Mesendoderm (in vitro differentiated cells): Measurements from ENCODE around the gene ZSCAN10.
A peak's percentile ranks its signal among the peaks of the same experiment; 100 is the strongest.

ENCODE experiments used
- DNase-seq: peaks from one replicate; pipeline ENCODE4 v3.0.0; 2013
- H2AK5ac ChIP-seq: 2 replicates; pipeline ENCODE4 v1.6.1; 2013; ENCODE audit warnings: low read length, inconsistent platforms
- H2BK120ac ChIP-seq: 2 replicates; pipeline ENCODE4 v1.6.1; 2013; ENCODE audit warnings: low read depth, mild to moderate bottlenecking, low read length, moderate library complexity, mixed read lengths
- H2BK15ac ChIP-seq: replicated peaks from 2 replicates; pipeline ENCODE4 v1.6.1; 2013; ENCODE audit warnings: low read depth, mild to moderate bottlenecking, moderate library complexity
- H2BK5ac ChIP-seq: 2 replicates; pipeline ENCODE4 v1.6.1; 2013; ENCODE audit warnings: low read length, inconsistent platforms
- H3K18ac ChIP-seq: 2 replicates; pipeline ENCODE4 v1.6.1; 2013; ENCODE audit warnings: mild to moderate bottlenecking, low read length, mixed read lengths
- H3K23ac ChIP-seq: one replicate; pipeline ENCODE4 v1.6.1; 2013; ENCODE audit warnings: low read length
- H3K27ac ChIP-seq: 2 replicates; pipeline ENCODE4 v1.5.1; 2013; ENCODE audit warnings: low read depth, mild to moderate bottlenecking, inconsistent platforms, low read length, moderate library complexity
- H3K27me3 ChIP-seq: 2 replicates; pipeline ENCODE4 v1.6.1; 2013; ENCODE audit warnings: low read length, control low read depth, mild to moderate bottlenecking, inconsistent platforms; ENCODE audit not compliant: insufficient read depth, poor library complexity
- H3K36me3 ChIP-seq: 2 replicates; pipeline ENCODE4 v1.6.1; 2013; ENCODE audit warnings: low read length, inconsistent platforms; ENCODE audit not compliant: control insufficient read depth, insufficient read depth
- H3K4ac ChIP-seq: one replicate; pipeline ENCODE4 v1.6.1; 2013; ENCODE audit warnings: low read depth, mild to moderate bottlenecking, low read length, moderate library complexity
- H3K4me1 ChIP-seq: 2 replicates; pipeline ENCODE4 v1.6.1; 2013; ENCODE audit warnings: low read depth, low read length, inconsistent platforms; ENCODE audit not compliant: control insufficient read depth
- H3K4me2 ChIP-seq: 2 replicates; pipeline ENCODE4 v1.6.1; 2013; ENCODE audit warnings: low read length
- H3K4me3 ChIP-seq: 2 replicates; pipeline ENCODE4 v1.5.1; 2013; ENCODE audit warnings: mild to moderate bottlenecking, low read length
- H3K56ac ChIP-seq: one replicate; pipeline ENCODE4 v1.6.1; 2013; ENCODE audit warnings: low read length
- H3K79me1 ChIP-seq: 2 replicates; pipeline ENCODE4 v1.6.1; 2013; ENCODE audit warnings: low read length, inconsistent platforms
- H3K79me2 ChIP-seq: 2 replicates; pipeline ENCODE4 v1.6.1; 2013; ENCODE audit warnings: mild to moderate bottlenecking, low read length; ENCODE audit not compliant: control insufficient read depth, insufficient read depth
- H3K9ac ChIP-seq: 2 replicates; pipeline ENCODE4 v1.6.1; 2013; ENCODE audit warnings: low read length, inconsistent platforms
- H4K5ac ChIP-seq: one replicate; pipeline ENCODE4 v1.6.1; 2013; ENCODE audit warnings: low read length
- H4K8ac ChIP-seq: one replicate; pipeline ENCODE4 v1.6.1; 2013; ENCODE audit warnings: low read depth, mild to moderate bottlenecking, control low read depth, low read length, moderate library complexity
- WGBS: extraction: QIAGEN DNeasy Blood & Tissue Kit; methylation state at CpG from one replicate; pipeline ENCODE4 v1.1.7; 2013; ENCODE audit warnings: low lambda C conversion rate, missing lambda C conversion rate; ENCODE audit not compliant: insufficient coverage; ENCODE audit errors: extremely low coverage; 5-methylcytosine and 5-hydroxymethylcytosine counted together

The ZSCAN10 gene

GRCh38 chr16:3065069-3065741 lies 33.9 kb downstream of the ZSCAN10 start, which contains the start of gene IL32:
Gene IL32 (plus strand): TSS chr16:3065640. CDS start chr16:3065812, 172 bp downstream.
- no peak within 1 kb of the TSS for H2AK5ac ChIP-seq
- no peak within 1 kb of the TSS for H2BK120ac ChIP-seq
- no CpG with 5 or more reads among the region's 13 CpGs for WGBS
- H3K36me3 ChIP-seq, result no peaks in the 10 kb centered on the region
- no peak within 1 kb of the TSS for H3K4me2 ChIP-seq
- H3K4me1 ChIP-seq, result no peaks in the 10 kb centered on the region
- H3K4ac ChIP-seq, result no peak within 1 kb of the TSS
- no peak within 1 kb of the TSS for H3K56ac ChIP-seq
- no peak within 1 kb of the TSS for H2BK15ac ChIP-seq
- H2BK5ac ChIP-seq, result no peak within 1 kb of the TSS
- H4K8ac ChIP-seq, result no peak within 1 kb of the TSS
- H3K18ac ChIP-seq, result no peak within 1 kb of the TSS
- no peak within 1 kb of the TSS for H3K9ac ChIP-seq
- no peaks in the 10 kb centered on the region for H3K79me2 ChIP-seq
- no peak within 1 kb of the TSS for H3K27ac ChIP-seq
- no peak within 1 kb of the TSS for H3K23ac ChIP-seq
- H3K4me3 ChIP-seq, result no peak within 1 kb of the TSS
- H4K5ac ChIP-seq, result no peak within 1 kb of the TSS
- H3K79me1 ChIP-seq, result no peaks in the 10 kb centered on the region
- DNase-seq, result no peak
- H3K27me3 ChIP-seq, result no peaks in the 10 kb centered on the region

GRCh38 chr16:3063625-3064386 lies 35.3 kb downstream of the ZSCAN10 start:
- H4K8ac ChIP-seq, result no peak overlapping the region
- H2BK120ac ChIP-seq, result no peak overlapping the region
- no peak overlapping the region for H3K4me2 ChIP-seq
- no peaks in the 10 kb centered on the region for H3K79me2 ChIP-seq
- DNase-seq, result peak; percentile 56
- no peak overlapping the region for H2BK15ac ChIP-seq
- no peak overlapping the region for H4K5ac ChIP-seq
- H3K4ac ChIP-seq, result no peak overlapping the region
- no peak overlapping the region for H3K18ac ChIP-seq
- H3K36me3 ChIP-seq, result no peaks in the 10 kb centered on the region
- H2BK5ac ChIP-seq, result no peak overlapping the region
- H3K27ac ChIP-seq, result no peak overlapping the region
- H3K4me3 ChIP-seq, result no peak overlapping the region
- H3K9ac ChIP-seq, result no peak overlapping the region
- no CpG with 5 or more reads among the region's 8 CpGs for WGBS
- no peaks in the 10 kb centered on the region for H3K4me1 ChIP-seq
- H3K23ac ChIP-seq, result no peak overlapping the region
- H3K27me3 ChIP-seq, result no peaks in the 10 kb centered on the region
- no peak overlapping the region for H3K56ac ChIP-seq
- no peaks in the 10 kb centered on the region for H3K79me1 ChIP-seq
- H2AK5ac ChIP-seq, result no peak overlapping the region

GRCh38 chr16:3062553-3062952 lies 36.5 kb downstream of the ZSCAN10 start:
- H3K36me3 ChIP-seq, result no peaks in the 10 kb centered on the region
- no peaks in the 10 kb centered on the region for H3K79me2 ChIP-seq
- H3K4me2 ChIP-seq, result no peak overlapping the region
- no peak overlapping the region for H3K4ac ChIP-seq
- no peak overlapping the region for H2AK5ac ChIP-seq
- H4K8ac ChIP-seq, result no peak overlapping the region
- H3K4me3 ChIP-seq, result no peak overlapping the region
- H3K18ac ChIP-seq, result no peak overlapping the region
- H4K5ac ChIP-seq, result no peak overlapping the region
- no peak overlapping the region for H3K23ac ChIP-seq
- no peak overlapping the region for H3K27ac ChIP-seq
- H3K79me1 ChIP-seq, result no peaks in the 10 kb centered on the region
- H3K27me3 ChIP-seq, result no peaks in the 10 kb centered on the region
- WGBS, result no CpG with 5 or more reads among the region's 6 CpGs
- no peak overlapping the region for H3K56ac ChIP-seq
- no peak overlapping the region for H2BK120ac ChIP-seq
- no peak overlapping the region for H3K9ac ChIP-seq
- H2BK5ac ChIP-seq, result no peak overlapping the region
- DNase-seq, result no peak
- H3K4me1 ChIP-seq, result no peaks in the 10 kb centered on the region
- no peak overlapping the region for H2BK15ac ChIP-seq

GRCh38 chr16:3060339-3061127 lies 38.6 kb downstream of the ZSCAN10 start:
- no peak overlapping the region for H3K4ac ChIP-seq
- no CpG with 5 or more reads among the region's 14 CpGs for WGBS
- no peak overlapping the region for H3K56ac ChIP-seq
- no peaks in the 10 kb centered on the region for H3K79me2 ChIP-seq
- no peak overlapping the region for H3K4me3 ChIP-seq
- no peak overlapping the region for H3K18ac ChIP-seq
- H4K5ac ChIP-seq, result no peak overlapping the region
- H3K4me1 ChIP-seq, result no peaks in the 10 kb centered on the region
- H2AK5ac ChIP-seq, result no peak overlapping the region
- no peaks in the 10 kb centered on the region for H3K79me1 ChIP-seq
- H3K23ac ChIP-seq, result no peak overlapping the region
- H3K4me2 ChIP-seq, result no peak overlapping the region
- H4K8ac ChIP-seq, result no peak overlapping the region
- DNase-seq, result no peak
- H2BK5ac ChIP-seq, result no peak overlapping the region
- no peak overlapping the region for H2BK15ac ChIP-seq
- H2BK120ac ChIP-seq, result no peak overlapping the region
- no peaks in the 10 kb centered on the region for H3K27me3 ChIP-seq
- no peak overlapping the region for H3K27ac ChIP-seq
- H3K9ac ChIP-seq, result no peak overlapping the region
- H3K36me3 ChIP-seq, result no peaks in the 10 kb centered on the region

GRCh38 chr16:3059723-3060242 lies 39.3 kb downstream of the ZSCAN10 start:
- Histone ChIP-seq H3K4ac (no peak overlapping the region), H4K5ac (no peak overlapping the region), H3K27me3 (no peaks in the 10 kb centered on the region), H2AK5ac (no peak overlapping the region), H3K36me3 (no peaks in the 10 kb centered on the region), H3K4me1 (no peaks in the 10 kb centered on the region), H2BK5ac (peak overlapping the region; percentile 20), H3K18ac (peak overlapping the region; percentile 1), H3K79me2 (no peaks in the 10 kb centered on the region), H3K23ac (no peak overlapping the region), H3K56ac (peak overlapping the region; percentile 88), H3K4me3 (peak overlapping the region; percentile 27), H3K4me2 (peak overlapping the region; percentile 45), H3K79me1 (no peaks in the 10 kb centered on the region), H3K9ac (peak overlapping the region; percentile 77), H2BK15ac (no peak overlapping the region), H4K8ac (no peak overlapping the region), H3K27ac (peak overlapping the region; percentile 7), H2BK120ac (no peak overlapping the region)
- no peak for DNase-seq
- no CpG with 5 or more reads among the region's 9 CpGs for WGBS
